ENCODE measurements around the gene TPPP3. TPM values are rescaled to one million over a fixed set of nuclear protein-coding genes. Genes with fewer than 3 reads are reported as not detected.
"Not testable (repeated sequence)": the region's sequence is repeated elsewhere in the genome, so short reads cannot be mapped to it uniquely, and the experiment has no call there.

The TPPP3 gene
- total RNA-seq, 2 experiments from 2014 or later = not detected

DNA sequence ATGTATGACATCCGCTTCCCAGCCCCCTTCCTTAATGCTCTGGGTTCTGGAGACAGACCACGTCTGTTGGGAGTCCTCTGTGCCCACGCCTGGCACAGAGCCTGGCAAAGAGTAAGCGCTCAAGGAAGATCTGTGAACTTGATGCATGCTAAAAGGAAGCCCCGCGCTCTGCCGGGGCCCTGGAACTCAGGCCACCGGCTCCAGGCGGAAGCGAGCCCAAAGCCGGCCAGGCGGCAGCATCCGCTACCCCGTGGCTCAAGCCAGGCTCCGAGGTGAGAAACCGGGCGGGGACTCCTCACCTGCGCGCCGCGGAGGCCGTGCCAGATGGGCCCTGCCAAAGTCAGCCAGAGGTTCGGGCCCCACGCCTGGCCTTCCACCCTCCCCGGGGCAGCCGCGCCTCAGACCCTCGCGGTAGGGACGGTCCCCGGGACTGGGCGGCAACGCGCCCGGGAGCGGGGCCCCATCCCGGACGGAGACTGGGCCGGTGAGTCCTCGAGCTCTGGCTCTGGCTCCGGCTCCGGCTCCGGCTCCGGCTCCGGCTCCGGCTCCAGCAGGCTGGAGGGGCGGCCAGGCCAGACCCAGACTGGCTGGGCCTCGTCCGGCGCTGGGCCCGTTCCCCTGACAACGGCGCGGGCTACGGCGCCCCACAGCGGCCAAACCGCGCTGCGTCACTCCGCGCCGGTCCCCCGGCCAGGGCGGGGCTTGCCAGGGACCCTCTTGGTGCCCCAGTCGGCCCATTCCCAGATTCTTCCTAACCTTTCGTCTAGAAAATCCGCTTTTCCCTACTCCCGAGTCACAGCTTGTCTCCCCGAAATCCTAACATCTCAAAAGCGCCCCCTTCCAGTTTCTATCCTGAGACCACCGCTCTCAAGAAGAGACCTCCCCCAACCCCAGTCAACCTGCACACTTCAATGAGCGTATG lies 22.8 kb upstream of the TPPP3 start, which contains the start of gene ZDHHC1:
Gene ZDHHC1, minus strand, starts transcription at position 606 of the 922 bp plus-strand sequence. CDS start 8,702 bp downstream, outside the sequence.
- H3K36me3 Mint-ChIP-seq = no peaks in the 10 kb centered on the region
- H3K4me3 Mint-ChIP-seq = peak within 1 kb of the TSS; percentile 72
- no peak within 1 kb of the TSS for H3K27ac Mint-ChIP-seq
- peaks cover 5% of the 10 kb centered on the region for H3K4me1 Mint-ChIP-seq
- H3K27me3 Mint-ChIP-seq = peaks cover 27% of the 10 kb centered on the region
- H3K9me3 Mint-ChIP-seq = no peaks in the 10 kb centered on the region
- DNase-seq = peak; percentile 74

- peak overlapping the region; percentile 67 for H3K4me3 Mint-ChIP-seq
- H3K27ac Mint-ChIP-seq, H3K4me1 Mint-ChIP-seq, H3K9me3 Mint-ChIP-seq, H3K36me3 Mint-ChIP-seq, DNase-seq: not testable (repeated sequence)
- peaks cover 27% of the 10 kb centered on the region for H3K27me3 Mint-ChIP-seq
Observed at GRCh38 chr16:67415421-67415820, 22.1 kb upstream of the TPPP3 start.

DNA sequence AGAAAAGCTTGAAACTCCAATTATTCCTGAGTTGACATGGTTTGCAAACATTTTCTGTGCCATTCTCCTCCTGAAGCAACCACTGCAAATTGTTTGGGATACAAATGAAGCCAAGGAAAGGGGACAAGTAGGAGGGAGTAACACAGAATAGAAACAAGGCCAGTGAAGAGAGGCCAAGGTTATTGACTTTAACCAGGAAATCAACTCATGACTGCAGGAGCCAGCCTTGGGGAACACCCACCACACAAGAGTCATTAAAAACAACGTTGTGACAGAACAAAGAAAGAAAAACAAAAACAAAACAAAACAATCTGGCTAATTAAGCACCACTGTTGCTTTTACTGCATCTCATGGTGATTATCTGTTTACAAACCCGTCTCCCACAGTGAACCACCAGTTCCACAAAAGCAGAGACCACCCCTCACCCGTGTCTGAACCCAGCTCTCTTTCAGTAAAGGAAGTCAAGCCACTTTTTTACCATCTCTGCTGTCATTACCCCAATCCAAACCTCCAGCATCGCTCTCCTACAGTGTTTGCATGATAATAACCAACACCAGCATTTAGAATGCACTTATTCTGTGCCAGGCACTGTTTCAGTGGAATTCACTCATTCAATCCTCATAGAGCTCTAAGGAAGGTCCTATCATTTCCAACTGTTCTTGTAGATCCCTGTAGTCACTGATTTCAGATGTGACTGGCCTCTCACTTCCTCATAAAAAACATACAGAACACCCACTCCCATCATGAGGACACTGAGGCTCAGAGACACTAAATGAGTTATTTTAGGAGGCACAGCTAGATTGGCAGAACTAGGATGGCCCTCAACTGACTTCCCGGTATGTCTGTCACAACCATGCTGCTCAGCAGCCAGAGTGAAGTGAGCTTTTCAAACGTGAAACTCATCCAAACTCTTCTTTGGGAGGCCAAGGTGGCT lies 20.9 kb upstream of the TPPP3 start:
- no peak overlapping the region for H3K4me3 Mint-ChIP-seq
- peaks cover 5% of the 10 kb centered on the region for H3K4me1 Mint-ChIP-seq
- DNase-seq = no peak
- H3K9me3 Mint-ChIP-seq = no peaks in the 10 kb centered on the region
- H3K36me3 Mint-ChIP-seq = no peaks in the 10 kb centered on the region
- no peak overlapping the region for H3K27ac Mint-ChIP-seq
- peaks cover 21% of the 10 kb centered on the region for H3K27me3 Mint-ChIP-seq

- H3K4me1 Mint-ChIP-seq = peaks cover 5% of the 10 kb centered on the region
- H3K9me3 Mint-ChIP-seq = no peaks in the 10 kb centered on the region
- peaks cover 14% of the 10 kb centered on the region for H3K27me3 Mint-ChIP-seq
- no peak for DNase-seq
- no peaks in the 10 kb centered on the region for H3K36me3 Mint-ChIP-seq
- H3K27ac Mint-ChIP-seq = no peak overlapping the region
- H3K4me3 Mint-ChIP-seq = no peak overlapping the region
Observed at GRCh38 chr16:67412294-67412693, 19.0 kb upstream of the TPPP3 start.

- H3K4me3 Mint-ChIP-seq = no peak overlapping the region
- peaks cover 5% of the 10 kb centered on the region for H3K27me3 Mint-ChIP-seq
- H3K27ac Mint-ChIP-seq = no peak overlapping the region
- no peaks in the 10 kb centered on the region for H3K9me3 Mint-ChIP-seq
- H3K4me1 Mint-ChIP-seq = peaks cover 2% of the 10 kb centered on the region
- no peak for DNase-seq
- no peaks in the 10 kb centered on the region for H3K36me3 Mint-ChIP-seq
Observed at GRCh38 chr16:67411339-67411738, 18.0 kb upstream of the TPPP3 start.

DNA sequence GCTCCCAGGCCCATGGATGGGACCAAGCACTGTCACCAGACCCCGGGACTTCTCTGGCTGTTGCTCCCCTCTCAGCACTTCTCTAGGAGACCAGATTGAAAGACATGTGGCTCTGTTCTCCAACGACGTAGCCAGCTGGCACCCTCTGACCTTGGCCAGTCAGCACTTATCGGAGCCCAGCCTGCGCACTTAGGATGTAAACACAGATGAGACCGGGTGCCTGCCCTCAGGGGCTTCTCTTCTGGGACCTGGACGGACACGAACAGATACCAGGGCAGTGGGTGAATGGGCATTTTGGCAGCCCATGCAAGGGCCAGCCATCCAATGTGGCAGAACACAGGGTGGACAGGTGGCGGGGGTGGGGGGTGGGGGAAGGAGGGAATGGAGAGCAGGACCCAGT lies 16.3 kb upstream of the TPPP3 start:
- no peak overlapping the region for H3K4me3 Mint-ChIP-seq
- DNase-seq = no peak
- H3K9me3 Mint-ChIP-seq = no peaks in the 10 kb centered on the region
- no peaks in the 10 kb centered on the region for H3K36me3 Mint-ChIP-seq
- H3K4me1 Mint-ChIP-seq = no peaks in the 10 kb centered on the region
- H3K27ac Mint-ChIP-seq = no peak overlapping the region
- no peaks in the 10 kb centered on the region for H3K27me3 Mint-ChIP-seq

DNA sequence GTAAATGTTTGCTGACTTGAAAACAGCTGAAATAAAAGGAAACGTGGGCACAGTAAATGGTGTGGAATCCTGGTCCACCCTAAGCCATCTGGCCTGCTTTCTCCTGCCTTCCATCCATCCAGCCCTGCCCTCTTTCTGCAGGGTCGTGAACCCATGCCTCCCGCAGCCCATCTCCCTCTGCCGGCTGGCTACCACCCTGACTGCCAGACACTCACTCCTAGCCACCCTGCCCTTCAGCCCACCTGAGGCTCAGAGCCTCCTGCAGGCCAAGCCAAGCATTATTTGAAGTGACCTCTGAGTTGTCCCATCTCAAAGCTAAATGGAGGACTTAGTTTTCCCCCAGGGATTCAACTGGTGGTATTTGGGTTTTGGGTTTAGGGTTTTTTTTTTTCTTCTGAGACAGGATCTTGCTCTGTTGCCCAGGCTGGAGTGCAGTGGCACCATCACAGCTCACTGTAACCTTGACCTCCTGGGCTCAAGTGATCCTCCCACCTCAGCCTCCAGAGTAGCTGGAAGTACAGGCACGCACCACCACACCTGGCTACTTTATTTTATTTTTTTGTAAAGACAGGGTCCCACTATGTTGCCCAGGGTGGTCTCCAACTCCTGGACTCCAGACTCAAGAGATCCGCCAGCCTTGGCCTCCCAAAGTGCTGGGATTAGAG lies 14.6 kb upstream of the TPPP3 start:
- H3K9me3 Mint-ChIP-seq = no peaks in the 10 kb centered on the region
- no peak overlapping the region for H3K4me3 Mint-ChIP-seq
- no peaks in the 10 kb centered on the region for H3K27me3 Mint-ChIP-seq
- H3K36me3 Mint-ChIP-seq = no peaks in the 10 kb centered on the region
- DNase-seq = no peak
- H3K4me1 Mint-ChIP-seq = no peaks in the 10 kb centered on the region
- no peak overlapping the region for H3K27ac Mint-ChIP-seq

- Mint-ChIP-seq H3K27me3 (no peaks in the 10 kb centered on the region), H3K9me3 (no peaks in the 10 kb centered on the region), H3K4me1 (no peaks in the 10 kb centered on the region), H3K36me3 (no peaks in the 10 kb centered on the region), H3K27ac (no peak overlapping the region), H3K4me3 (no peak overlapping the region)
- DNase-seq = no peak
Observed at GRCh38 chr16:67407176-67407787, 14.0 kb upstream of the TPPP3 start.

DNA sequence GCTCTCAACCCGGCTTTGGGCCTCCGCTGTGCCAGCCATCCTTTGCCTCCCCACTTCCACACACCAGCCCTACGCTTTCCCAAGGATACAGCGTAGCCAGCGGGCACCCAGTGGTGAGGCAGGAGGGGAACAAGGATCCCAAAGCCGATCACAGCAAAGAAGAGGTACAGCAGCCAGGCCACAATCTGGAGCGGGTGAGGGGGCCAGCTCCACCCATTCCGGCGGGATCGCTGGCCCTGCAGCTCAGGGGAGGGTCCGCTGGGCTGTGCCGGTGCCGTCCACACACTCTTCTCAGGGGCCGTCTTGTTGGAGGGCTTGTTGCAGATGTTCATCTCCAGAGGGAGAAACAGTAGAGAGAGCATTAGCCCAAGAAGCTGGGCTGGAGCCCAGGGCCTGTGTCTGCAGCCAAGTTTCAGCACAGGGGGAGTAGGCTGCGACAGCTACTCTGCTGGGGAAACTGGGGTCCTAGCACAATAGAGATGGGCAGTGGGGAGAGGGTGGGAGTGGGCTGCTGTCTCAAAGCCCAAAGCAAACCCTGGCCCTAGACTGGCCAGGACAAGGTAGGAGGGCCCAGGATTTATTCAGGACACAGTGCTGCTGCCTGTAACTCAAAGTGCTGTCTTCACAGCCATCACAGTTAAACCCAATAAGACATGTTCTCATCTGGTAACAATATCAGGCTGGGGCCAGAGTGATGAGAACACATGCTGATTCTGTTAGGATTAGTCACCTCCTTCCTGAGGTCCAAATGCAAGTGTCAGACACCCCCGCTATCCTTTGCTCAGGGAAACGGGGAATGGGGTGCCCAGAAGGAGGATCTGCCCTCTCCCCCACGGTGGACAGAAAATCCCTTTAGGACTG lies 13.0 kb upstream of the TPPP3 start:
- no peaks in the 10 kb centered on the region for H3K36me3 Mint-ChIP-seq
- peaks cover 3% of the 10 kb centered on the region for H3K27me3 Mint-ChIP-seq
- no peak for DNase-seq
- H3K9me3 Mint-ChIP-seq = no peaks in the 10 kb centered on the region
- H3K4me3 Mint-ChIP-seq = no peak overlapping the region
- H3K27ac Mint-ChIP-seq = no peak overlapping the region
- H3K4me1 Mint-ChIP-seq = no peaks in the 10 kb centered on the region

DNA sequence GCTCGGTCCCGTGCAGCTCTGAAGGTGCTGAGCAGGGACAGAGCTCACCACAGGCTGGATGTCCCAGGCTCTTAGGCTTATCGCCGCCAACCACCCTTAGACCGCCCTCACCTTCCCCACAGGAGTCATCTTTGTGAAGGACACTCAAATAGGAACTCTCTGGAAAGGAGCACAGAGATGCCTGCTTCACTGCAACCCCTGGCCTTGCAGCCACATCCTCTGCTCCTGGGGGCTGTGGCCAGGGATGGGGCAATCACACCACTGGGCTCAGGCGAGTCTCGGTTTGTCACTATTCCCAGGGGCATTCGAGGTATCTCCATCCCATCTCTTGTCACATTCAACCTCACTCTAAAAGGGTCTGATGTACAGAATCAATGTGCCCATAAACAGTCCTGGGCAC lies 12.0 kb upstream of the TPPP3 start:
- H3K27ac Mint-ChIP-seq = no peak overlapping the region
- peaks cover 3% of the 10 kb centered on the region for H3K27me3 Mint-ChIP-seq
- H3K36me3 Mint-ChIP-seq = no peaks in the 10 kb centered on the region
- H3K4me1 Mint-ChIP-seq = no peaks in the 10 kb centered on the region
- H3K9me3 Mint-ChIP-seq = no peaks in the 10 kb centered on the region
- no peak overlapping the region for H3K4me3 Mint-ChIP-seq
- no peak for DNase-seq

DNA sequence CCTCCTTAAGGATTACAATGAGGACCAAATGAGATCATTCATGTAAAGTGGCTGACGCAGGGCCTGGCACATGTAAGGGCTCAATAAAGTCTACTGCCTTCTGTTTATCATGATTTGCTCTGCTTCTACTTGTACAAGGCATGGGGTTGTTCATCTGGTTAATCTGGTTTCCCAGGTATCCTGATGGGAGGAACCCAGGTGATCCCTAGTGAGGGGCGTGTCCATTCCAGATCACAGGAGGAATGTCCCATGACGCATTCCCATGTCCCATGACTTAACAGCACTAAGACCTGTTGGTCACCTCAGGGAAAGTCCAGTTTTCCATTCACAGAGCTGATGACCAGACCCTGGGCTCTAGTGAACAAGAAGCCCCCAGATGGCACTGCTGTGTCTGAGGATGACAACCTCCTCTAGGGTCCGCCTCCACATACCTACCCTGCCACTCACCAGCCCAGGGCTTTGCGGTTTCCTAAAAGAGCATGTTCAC lies 11.5 kb upstream of the TPPP3 start:
- no peak overlapping the region for H3K27ac Mint-ChIP-seq
- no peak overlapping the region for H3K4me3 Mint-ChIP-seq
- H3K9me3 Mint-ChIP-seq = no peaks in the 10 kb centered on the region
- no peak for DNase-seq
- no peaks in the 10 kb centered on the region for H3K36me3 Mint-ChIP-seq
- H3K27me3 Mint-ChIP-seq = peaks cover 3% of the 10 kb centered on the region
- no peaks in the 10 kb centered on the region for H3K4me1 Mint-ChIP-seq

GRCh38 chr16:67403976-67404555 lies 10.8 kb upstream of the TPPP3 start:
- no peaks in the 10 kb centered on the region for H3K9me3 Mint-ChIP-seq
- H3K27ac Mint-ChIP-seq = no peak overlapping the region
- peaks cover 3% of the 10 kb centered on the region for H3K27me3 Mint-ChIP-seq
- no peaks in the 10 kb centered on the region for H3K36me3 Mint-ChIP-seq
- no peak for DNase-seq
- H3K4me1 Mint-ChIP-seq = no peaks in the 10 kb centered on the region
- H3K4me3 Mint-ChIP-seq = no peak overlapping the region

DNA sequence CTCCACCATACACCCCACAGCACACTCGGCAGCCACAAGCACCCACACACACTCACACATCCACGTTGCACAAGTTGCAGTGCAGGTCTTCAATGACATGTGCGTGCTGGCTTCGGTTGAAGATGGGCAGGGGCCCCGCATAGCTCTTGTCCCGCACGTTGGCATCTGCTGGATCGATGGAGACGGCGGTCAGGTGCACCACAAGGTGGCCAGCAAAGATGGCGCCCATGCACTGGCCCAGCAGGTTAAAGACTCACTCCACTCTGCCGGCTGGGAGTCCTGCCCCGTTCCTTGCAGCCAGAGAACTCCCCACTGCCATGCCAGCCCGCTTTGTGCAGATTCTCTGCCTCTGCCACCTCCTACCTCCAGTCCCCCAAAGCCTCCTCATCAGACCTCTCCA lies 7.6 kb upstream of the TPPP3 start:
- Mint-ChIP-seq H3K4me1 (peaks cover 2% of the 10 kb centered on the region), H3K4me3 (no peak overlapping the region), H3K27ac (no peak overlapping the region), H3K27me3 (peaks cover 3% of the 10 kb centered on the region), H3K36me3 (no peaks in the 10 kb centered on the region), H3K9me3 (no peaks in the 10 kb centered on the region)
- no peak for DNase-seq

Data from activated naive CD8-positive, alpha-beta T cell treated with anti-CD3 and anti-CD28 coated beads for 36 hours (primary cell).